ENCODE measurements around the gene CAMK2G. TPM values are rescaled to one million over a fixed set of nuclear protein-coding genes. Genes with fewer than 3 reads are reported as not detected.

CAMK2G gene
- total RNA-seq, 1 experiment from 2014 or later, result 179 TPM

DNA sequence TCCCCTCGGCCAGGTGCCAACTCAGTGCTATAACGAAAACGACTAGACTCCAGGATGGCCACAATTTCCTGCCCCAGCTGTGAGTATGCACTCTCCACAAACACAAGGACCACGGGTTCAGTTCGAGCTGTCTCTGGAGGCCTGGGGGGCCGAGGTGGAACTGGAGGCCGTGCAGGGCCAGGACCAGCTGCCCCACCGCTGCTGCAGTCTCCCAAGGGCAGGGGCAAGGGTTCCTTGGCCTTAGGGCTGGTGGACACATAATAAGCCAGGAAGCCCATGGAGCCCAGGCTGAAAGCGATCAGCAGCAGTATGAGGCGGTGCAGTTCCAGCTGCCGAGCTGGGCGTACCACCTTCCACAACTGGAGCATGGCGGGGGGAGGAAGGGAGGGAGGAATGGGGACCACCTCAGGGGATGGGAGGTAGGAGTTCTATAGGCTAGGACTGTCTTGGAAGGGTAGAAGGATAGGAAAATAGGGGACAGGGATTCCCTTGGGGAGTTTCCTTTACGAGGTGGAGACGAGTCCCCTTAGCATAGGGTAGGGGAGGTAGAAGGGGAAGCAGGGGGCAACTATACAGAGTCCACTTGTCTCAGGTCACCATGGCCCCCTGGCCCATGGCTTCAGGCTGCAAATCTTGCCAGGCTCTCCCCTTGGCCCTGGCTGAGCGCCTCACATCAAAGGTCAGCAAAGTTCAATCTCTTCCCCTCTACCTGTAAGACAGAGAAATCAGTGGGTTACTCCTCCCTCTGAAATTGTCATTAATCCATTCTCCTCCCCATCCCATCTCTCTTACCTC lies 66.1 kb downstream of the CAMK2G start:
- H3K27me3 ChIP-seq (ENCODE audit: low read length), result no peaks in the 10 kb centered on the region
- intact Hi-C loops (cut with micrococcal nuclease), result no loop called here
- peaks cover 10% of the 10 kb centered on the region for H3F3A ChIP-seq (ENCODE audit: low read length, unreplicated experiment)
- DNase-seq (no peak), ATAC-seq (no peak)
- H3K4me3 ChIP-seq (ENCODE audit: low read length), result no peak overlapping the region
- no peaks in the 10 kb centered on the region for H3K9me2 ChIP-seq (replicated peaks; ENCODE audit: low read length)
- ChIA-PET POLR2A (ENCODE audit: unreplicated experiment) (interaction anchor here (1.0 kb wide), 1 partner anchor 36 kb away, joined by 11 read pairs; a partner anchor contains a TSS), CTCF (no interaction called here)
- BruUV-seq (replicated peaks), result no TSS peak
- peaks cover 13% of the 10 kb centered on the region for H3K79me2 ChIP-seq (ENCODE audit: low read length)
- no peak overlapping the region for H3K9ac ChIP-seq (ENCODE audit: low read length)
- H3K4me2 ChIP-seq (ENCODE audit: low read length), result no peak overlapping the region
- peaks cover 29% of the 10 kb centered on the region for H3K36me3 ChIP-seq (ENCODE audit: low read depth, low read length)
- H3K27ac ChIP-seq (ENCODE audit: low read length), result no peak overlapping the region
- peaks cover 4% of the 10 kb centered on the region for H3K4me1 ChIP-seq (ENCODE audit: insufficient read depth, low read length)
- TF ChIP-seq, protein P1, sequence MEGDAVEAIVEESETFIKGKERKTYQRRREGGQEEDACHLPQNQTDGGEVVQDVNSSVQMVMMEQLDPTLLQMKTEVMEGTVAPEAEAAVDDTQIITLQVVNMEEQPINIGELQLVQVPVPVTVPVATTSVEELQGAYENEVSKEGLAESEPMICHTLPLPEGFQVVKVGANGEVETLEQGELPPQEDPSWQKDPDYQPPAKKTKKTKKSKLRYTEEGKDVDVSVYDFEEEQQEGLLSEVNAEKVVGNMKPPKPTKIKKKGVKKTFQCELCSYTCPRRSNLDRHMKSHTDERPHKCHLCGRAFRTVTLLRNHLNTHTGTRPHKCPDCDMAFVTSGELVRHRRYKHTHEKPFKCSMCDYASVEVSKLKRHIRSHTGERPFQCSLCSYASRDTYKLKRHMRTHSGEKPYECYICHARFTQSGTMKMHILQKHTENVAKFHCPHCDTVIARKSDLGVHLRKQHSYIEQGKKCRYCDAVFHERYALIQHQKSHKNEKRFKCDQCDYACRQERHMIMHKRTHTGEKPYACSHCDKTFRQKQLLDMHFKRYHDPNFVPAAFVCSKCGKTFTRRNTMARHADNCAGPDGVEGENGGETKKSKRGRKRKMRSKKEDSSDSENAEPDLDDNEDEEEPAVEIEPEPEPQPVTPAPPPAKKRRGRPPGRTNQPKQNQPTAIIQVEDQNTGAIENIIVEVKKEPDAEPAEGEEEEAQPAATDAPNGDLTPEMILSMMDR (conservative IDR thresholded peaks at IDR 0.05; ENCODE audit: low read depth, low read length), result no peak
- no peak for TF ChIP-seq EZH2 (IDR thresholded peaks at IDR 0.05; ENCODE audit: low read length, unreplicated experiment)
- H3K9me3 ChIP-seq (ENCODE audit: low read length), result no peaks in the 10 kb centered on the region
- no peaks in the 10 kb centered on the region for H4K20me1 ChIP-seq (ENCODE audit: low read length)
- no peak overlapping the region for H2AFZ ChIP-seq (ENCODE audit: low read length)

DNA sequence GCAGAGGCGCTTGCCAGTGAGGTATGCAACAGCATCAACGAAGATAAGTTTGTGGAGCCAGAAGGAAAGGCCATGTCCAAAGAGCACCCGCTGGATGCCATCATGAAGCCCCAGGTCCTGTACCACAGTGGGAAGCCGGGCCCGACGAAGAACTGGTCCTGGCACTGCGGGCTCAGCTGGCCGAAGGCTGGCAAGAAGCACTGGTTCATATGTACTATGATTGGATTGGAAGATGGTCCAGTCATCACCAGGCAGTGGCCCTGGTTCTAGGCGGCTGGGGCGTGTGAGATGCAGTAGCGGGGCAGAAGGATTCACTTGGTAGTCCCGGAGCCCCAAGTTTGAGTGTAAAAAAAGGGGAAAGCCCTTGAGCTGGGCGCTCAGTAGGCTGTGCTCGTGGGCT lies 66.9 kb downstream of the CAMK2G start:
- no peak for ATAC-seq

More for the DNA sequence above, 66.9 kb downstream of the CAMK2G start:
- intact Hi-C loops (cut with micrococcal nuclease), result no loop called here
- Histone ChIP-seq H3F3A (ENCODE audit: low read length, unreplicated experiment) (peaks cover 3% of the 10 kb centered on the region), H3K9ac (ENCODE audit: low read length) (no peak overlapping the region), H3K4me2 (ENCODE audit: low read length) (no peak overlapping the region), H3K9me3 (ENCODE audit: low read length) (no peaks in the 10 kb centered on the region), H3K27ac (ENCODE audit: low read length) (no peak overlapping the region), H3K27me3 (ENCODE audit: low read length) (no peaks in the 10 kb centered on the region), H3K79me2 (ENCODE audit: low read length) (peaks cover 13% of the 10 kb centered on the region), H3K4me1 (ENCODE audit: insufficient read depth, low read length) (peaks cover 4% of the 10 kb centered on the region), H2AFZ (ENCODE audit: low read length) (no peak overlapping the region), H3K36me3 (ENCODE audit: low read depth, low read length) (peaks cover 34% of the 10 kb centered on the region), H3K9me2 (replicated peaks; ENCODE audit: low read length) (no peaks in the 10 kb centered on the region), H3K4me3 (ENCODE audit: low read length) (no peak overlapping the region), H4K20me1 (ENCODE audit: low read length) (no peaks in the 10 kb centered on the region)
- ChIA-PET CTCF (no interaction called here), POLR2A (ENCODE audit: unreplicated experiment) (no interaction called here)
- DNase-seq, result no peak
- no TSS peak for BruUV-seq (replicated peaks)
- TF ChIP-seq, protein P1 (conservative IDR thresholded peaks at IDR 0.05; ENCODE audit: low read depth, low read length), result no peak
- no peak for TF ChIP-seq EZH2phosphoT487 (IDR thresholded peaks at IDR 0.05; ENCODE audit: borderline replicate concordance, low read length)
- no peak for TF ChIP-seq EZH2 (IDR thresholded peaks at IDR 0.05; ENCODE audit: low read length, unreplicated experiment)
